Inflammatory macrophage treated with lipopolysaccharide for 1 hour (primary cell): Measurements from ENCODE around the gene ARHGAP22.

Experiments
- DNase-seq, 2 donors: peaks; one replicate each; pipeline ENCODE4 v3.0.0-alpha.2; 2020 to 2022

Gene ARHGAP22

GRCh38 chr10:48459270-48460150, 145.4 kb downstream of the ARHGAP22 start:
- DNase-seq = no peak

GRCh38 chr10:48458662-48459048, 146.2 kb downstream of the ARHGAP22 start:
- DNase-seq = no peak

DNA sequence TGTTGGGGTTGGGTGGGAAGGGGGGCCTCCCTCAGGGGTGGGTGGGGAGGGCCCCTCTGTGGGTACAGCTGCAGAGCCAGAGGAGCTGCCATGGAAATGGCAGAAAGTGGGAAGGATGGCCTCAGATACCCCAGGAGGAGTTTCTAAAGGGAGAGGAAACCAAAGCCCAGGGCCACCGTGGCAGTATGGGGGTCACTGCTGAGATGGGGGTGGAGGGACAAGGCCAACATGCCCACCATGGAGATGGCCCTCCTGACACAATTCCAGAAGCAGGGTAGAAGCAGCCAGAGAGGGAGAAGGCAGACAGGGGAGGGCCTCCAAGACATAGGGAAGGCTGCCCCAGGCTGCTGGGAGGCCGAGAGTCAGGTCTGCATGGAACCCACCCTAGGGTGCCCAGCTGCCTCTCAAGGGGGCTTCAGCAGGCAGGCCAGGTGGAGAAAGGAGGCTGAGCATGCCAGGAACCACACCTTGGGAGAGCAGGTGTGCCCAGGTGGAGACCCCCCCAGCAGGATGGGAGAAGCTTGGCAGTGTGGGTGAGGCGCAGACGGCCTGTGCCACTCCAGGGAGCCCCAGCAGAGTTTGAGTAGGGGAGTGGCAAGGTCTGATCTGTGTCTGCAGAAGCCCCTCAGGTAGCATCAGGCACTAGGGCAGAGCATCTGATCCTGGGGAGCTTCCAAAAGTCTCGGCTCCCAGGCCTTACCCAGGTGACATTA, 146.8 kb downstream of the ARHGAP22 start:
- DNase-seq = no peak

- peak in 1 of 2 donors; percentile 28 for DNase-seq
These were observed 147.8 kb downstream of the ARHGAP22 start for GRCh38 chr10:48456808-48457761.

DNA sequence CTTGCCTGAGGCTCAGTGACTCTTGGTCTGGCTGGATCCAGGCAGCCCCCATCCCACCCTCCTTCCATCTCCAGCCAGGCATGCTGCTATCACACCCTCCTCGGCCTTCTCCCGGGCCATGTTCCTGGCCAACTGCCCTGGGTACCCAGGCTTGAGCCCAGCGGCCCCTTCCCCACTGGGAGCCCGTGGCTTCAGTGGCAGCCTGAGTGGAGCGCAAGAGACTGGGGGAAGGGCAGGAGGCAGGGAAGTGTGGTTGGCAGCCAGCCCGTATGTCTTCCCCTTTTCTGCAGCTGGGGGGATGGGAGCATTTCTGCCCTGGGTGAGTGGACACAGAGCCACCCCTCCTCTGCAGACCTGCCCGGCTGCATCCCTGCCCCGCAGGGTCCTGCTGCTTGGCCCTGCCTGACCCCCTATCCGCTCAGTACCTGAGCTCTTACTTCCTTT, 148.5 kb downstream of the ARHGAP22 start:
- peak; percentile 43 to 64 for DNase-seq

DNA sequence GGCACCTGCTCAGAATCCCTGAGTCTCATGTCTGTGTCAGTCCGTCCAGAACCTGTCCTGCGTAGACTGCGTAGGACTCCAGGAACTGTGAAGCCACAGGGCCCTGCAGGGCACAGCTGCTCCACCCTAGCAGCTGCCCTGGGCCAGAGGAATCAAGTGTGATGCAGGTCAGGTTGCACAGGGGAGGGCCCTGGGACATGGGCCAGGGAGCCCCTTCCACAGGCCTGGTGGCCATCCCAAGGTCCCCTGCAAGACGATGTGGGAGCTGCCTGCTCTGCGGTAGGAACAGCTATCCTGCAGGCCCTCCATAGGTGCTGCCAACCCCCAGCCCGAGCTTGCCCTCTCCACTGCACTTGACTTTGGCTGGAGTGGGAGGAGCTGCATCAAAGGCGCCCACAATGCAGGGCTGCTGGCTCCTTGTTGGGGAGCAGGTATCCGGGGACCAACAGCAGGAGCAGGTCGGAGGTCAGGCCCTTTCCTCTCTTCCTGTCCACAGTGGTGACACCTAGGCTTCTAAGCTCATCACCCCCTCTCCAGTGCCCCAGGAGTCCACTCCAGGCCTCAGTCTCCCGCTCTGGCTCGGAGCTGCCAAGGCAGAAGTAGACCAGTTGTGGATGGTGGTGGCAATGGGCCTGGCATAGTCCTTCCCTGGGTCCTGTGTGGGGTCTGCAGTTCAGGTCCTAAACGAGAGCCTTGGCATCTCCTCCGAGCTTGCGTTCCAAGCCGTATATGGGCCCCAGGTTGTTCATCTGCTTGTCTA, 149.3 kb downstream of the ARHGAP22 start:
- DNase-seq = no peak

- no peak for DNase-seq
These were observed 149.8 kb downstream of the ARHGAP22 start for GRCh38 chr10:48455055-48455391.

- DNase-seq = no peak
These were observed 150.4 kb downstream of the ARHGAP22 start for GRCh38 chr10:48454302-48455054.

- no peak for DNase-seq
These were observed 151.2 kb downstream of the ARHGAP22 start for GRCh38 chr10:48453451-48454301.

GRCh38 chr10:48452879-48453412, 151.9 kb downstream of the ARHGAP22 start:
- no peak for DNase-seq

- DNase-seq = no peak
These were observed 152.6 kb downstream of the ARHGAP22 start for GRCh38 chr10:48451969-48452878.

- no peak for DNase-seq
These were observed 154.0 kb downstream of the ARHGAP22 start for GRCh38 chr10:48450741-48451466.

DNA sequence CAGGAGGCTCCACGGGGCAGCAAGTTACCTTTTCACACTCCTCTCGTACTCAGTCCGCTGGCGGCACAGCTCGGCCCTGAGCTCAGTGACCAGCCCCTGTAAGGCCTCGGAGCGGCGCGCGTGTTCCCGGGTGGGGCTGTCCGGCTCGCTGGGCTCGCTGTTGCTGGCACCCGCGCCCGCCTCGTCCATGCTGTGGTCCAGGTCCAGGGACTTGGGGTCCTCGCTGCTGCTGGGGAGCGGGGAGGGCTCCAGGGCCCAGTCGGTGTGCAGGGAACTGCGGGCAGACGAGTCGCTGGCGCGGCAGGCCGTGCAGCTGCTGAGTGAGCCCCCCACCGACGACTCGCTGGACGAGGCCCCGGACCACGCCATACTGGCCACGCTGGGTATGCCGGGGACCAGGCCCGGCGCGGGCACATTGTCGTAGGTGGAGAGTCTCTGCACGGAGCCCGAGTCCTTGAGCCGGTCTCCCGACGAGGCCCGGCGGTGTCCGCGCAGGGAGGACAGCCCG, 154.6 kb downstream of the ARHGAP22 start:
- DNase-seq = no peak

- no peak for DNase-seq
These were observed 155.2 kb downstream of the ARHGAP22 start for GRCh38 chr10:48449501-48450232.

DNA sequence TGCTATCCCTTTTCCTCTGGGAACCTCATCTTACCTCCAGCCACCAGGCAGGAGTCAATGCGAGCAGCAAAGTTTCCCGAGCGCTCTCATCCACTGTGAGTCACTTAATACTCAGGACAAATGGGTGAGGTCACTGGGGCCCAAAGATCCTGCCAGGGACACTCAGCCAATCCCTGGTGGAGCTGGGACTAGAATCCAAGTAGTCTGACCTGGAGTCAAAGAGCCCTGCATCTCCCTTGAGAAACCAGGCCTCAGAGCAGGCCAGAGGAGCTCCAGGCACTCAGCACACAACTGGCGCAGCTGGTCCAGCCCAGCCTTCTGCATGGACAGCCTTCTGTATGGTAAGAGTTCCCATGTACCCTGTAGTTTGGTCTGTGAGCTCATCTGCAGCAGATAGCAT, 156.1 kb downstream of the ARHGAP22 start:
- peak in 1 of 2 donors; percentile 11 for DNase-seq

DNA sequence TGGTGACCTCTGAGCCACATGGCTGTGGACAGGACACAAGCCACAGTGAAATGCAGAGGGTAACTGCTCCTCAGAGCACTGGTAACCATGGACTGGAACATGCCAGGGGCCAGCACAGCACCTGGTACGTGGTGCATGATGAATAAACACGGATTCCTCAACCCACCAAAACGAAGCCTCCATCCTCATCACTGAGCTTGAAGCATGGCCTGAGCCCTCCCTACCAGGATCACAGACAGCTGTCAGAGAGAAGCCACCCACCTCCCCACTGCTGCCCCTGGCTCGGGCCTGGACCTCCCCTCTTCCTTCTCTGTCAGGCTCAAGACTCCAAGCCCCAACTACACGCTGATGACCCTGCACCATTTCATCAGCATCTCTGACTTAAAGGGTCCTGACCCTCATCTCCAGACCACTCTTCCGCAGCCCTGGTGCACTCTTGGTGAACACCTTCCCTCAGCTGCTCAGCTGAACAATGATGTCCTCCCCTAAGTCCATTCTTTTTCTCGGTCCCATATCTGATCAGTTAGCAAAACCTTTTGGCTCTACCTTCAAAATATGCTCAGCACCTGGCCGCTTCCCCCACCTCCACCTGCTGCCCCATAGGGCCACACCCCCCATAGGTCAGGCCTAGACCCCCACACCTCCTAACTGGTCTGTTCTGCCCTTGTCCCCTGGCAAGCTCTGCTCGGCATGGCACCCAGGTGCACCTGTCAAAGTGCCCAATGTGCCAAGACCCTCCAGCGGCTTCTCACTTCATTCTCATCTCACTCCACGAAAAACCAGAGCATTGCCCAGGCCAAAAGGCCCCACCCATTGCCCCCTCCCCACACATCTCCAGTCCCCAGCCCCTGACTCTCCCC, 157.3 kb downstream of the ARHGAP22 start:
- no peak for DNase-seq
